Dedifferentiated amniotic fluid mesenchymal stem cell (primary cell): ENCODE data around the gene XCL2.

Experiments
- DNase-seq: peaks from one replicate; pipeline ENCODE4 v3.0.0-alpha.2; 2016; ENCODE audit errors: extremely low spot score

XCL2 gene

DNA sequence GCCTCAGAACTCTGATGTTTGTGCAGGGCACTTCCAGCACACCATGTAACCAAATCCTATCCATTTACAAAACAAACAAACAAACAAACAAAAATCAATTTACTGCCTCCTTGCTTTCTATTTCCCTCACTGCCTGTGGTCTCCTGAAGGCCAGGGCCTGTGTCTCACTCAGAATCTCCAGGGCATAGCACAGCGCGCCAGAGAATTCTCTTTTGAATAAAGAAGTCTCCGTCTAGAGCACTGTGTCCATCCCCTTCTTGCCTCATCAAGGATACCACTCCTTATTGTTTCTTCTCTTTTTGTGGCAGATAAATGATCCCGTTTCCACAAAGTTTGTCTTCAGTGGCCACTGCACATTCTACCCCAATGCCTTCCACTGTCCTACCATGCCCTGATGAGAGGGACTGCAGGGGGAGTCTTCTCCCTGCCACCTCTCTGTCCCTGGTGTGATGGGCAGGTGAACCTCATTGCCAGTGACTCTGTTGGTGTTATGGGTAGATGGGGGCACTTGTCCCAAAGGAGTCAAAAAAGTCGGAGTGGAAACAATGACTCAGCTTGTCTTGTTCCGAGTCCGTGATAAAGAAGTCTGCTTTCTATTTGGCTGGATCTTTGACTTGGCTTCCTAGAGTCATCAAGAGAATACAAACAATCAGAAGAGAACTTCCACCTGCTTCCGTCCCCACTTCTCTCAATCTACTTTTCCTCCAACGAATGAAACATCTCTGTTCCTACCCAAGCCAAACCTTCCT, 30.0 kb downstream of the XCL2 start:
- no peak for DNase-seq

DNA sequence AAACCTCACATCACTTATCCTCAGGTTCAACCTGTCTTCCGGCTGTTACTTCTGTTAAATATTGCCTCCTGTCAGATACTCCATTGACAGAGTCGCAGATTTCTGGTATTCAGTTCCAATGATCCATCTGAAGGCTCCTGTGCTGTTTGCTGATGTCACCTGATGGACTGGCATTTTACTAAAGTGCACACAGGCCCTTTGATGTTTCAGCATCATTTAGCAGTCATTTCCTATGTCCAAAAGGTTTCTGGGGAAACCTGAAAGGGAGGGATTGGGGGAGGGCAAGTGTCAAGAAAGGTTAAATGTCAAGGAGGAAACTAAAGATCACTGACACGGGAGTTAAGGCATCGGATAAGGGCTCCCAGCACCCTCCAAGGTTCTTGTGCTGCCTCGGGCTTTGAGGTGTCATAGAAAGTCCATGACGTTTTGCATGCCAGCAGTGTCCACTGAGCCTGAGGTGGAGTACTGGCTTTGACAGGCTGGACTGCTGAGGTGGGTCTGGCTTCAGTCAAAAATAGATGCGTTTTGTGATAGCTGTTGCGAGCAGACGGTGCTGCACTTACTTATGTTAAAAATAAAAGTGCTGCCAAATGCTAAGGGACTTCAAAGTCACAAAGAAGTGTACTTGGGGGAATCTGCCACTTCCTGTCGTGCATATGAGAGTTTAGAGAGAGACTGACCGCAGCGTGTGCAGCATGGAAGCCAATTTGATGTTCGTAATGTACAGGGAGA, 30.8 kb downstream of the XCL2 start:
- no peak for DNase-seq

DNA sequence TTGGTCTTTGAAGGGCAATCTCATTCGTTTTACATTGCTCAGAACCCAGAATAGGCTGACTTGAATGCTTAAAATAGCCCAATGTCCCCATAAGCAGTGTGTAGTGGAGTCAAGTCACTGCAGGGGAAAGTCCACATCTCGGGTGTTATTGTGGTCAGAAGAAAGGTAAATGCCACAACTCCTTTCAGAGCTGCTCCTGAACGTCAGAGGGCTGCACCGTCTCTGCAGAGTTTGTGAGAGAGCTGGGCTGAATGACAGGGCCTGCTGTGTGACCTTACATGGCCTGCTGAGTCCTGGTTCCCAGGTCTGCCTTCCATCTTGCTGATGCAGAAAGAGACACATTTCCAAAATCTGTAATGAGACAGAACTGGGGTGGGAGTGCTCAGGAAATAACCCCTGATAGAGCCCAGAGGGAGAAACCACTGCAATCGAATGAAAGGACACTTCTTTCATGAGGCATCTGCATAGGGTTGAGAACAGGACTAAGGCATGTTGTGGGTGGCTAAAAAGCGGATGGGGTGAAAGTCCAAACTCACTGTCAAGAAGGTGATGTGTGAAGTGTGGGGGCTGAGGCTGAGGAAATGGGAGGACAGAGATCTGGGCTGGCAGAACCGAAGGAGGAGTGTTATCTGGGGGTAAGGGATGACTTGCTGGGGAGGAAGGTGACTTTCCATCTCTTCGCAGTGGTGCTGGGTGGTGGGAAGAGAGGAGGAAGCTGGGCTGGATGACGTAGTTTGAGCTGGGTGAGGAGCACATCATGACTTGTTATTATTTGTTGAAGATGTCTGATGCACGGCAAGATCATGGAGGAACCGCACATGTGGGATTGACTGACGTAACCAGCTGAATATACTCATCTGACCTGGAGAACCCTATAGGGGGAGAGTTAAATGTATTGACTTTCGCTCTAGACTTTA, 33.7 kb downstream of the XCL2 start:
- no peak for DNase-seq

DNA sequence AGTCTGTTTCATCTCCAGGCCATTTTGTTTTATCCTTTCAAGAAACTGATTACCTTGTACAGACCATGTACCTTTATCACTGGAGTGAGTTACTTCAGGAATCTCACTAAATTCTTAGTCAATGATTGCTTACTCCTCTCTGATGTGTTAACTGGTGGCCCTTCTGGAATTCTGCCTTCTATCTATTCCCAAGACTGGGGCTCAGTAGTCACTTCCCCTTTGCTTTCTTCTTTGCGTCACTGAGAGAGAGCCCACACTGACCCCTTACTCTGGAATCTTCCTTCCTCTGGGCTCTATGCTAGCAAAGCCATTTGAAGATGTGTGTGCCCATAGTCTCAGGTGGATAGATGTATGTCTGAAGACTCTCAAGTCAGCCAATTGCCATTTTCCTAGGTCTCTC, 34.6 kb downstream of the XCL2 start:
- DNase-seq: no peak

DNA sequence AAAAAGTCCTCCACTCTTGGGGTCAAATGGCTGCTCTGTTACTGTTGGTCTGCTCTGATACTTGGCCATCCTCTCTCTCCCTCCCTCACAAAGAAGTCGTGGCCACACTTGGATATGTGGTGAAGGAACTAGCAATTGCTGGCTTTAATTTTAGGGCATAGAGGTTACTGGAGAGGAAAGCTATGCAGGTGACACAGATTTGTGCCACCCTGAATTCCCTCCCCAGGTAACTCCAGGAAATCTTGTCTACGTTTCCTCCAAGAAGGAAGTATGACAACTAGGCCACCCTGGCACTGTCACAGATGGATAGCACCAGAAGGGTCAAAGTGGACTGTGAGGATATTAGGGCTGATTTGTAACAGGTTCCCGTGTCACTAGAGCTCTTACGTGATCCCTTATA, 36.0 kb downstream of the XCL2 start:
- DNase-seq: no peak

DNA sequence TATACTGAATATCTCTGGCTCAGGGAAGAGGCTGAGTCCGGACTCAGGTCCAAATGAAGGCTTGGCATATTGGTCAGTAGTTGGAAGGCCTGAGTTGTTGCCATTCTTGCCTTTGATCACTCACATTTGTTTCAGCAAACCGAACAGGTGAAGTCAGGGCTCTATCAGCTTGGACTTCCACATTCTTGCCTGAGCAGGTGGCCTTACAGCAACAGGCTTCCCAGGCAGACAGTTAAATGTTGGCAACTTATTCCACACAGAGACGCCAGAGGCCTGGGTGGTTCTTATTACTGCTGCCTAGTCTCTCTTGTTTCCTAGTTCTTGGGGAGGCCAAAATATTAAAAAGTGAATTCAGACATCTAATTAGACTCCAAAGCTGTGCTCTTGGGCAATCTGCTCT, 36.6 kb downstream of the XCL2 start:
- no peak for DNase-seq

DNA sequence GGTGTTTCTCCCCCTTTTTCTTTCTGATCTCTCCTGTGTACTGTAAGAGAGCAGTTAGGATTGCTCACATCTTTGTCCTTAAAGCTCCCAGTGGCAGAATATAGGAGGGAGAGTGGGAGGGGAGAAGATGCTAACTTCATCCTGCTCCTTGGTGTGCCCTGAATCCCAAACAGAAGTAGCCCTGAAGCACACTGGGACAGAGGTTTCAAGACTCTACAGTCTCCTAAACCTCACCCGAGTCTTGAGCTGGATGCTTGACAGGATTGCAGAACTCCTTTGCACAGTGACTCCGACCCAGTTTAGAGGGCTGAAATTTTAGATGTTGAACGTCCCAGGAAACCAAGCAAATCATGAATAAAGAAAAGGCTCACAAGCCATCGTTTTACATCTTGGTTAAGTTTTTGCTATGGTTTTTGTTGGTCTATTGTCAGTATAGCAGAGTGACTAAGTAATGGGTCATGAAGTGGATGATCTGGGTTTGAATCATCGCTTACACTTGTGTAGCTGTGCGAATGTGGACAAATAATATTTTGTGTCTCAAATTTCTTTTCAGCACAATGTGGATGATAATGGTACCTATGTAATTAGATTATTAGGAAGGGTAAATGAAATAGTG, 37.5 kb downstream of the XCL2 start:
- peak; percentile 24 for DNase-seq

DNA sequence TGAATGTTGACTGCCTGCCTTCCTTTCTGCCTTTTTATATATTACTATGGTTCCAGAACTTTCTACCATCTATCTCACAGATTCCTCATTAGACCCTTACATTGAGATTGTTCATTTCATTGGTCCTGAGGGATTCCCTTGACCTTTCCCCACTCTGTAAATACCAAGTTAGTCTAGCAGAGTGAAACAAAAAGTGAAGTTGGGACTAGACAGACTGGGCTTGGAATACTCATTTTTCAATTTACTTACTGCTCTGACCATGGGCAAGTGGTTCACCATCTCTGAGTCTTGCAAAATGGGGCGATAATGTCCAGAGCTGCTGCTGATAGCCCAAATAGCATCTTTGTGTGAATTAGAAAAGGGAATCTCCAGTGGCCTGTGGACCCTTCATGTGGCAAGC, 38.8 kb downstream of the XCL2 start:
- no peak for DNase-seq

DNA sequence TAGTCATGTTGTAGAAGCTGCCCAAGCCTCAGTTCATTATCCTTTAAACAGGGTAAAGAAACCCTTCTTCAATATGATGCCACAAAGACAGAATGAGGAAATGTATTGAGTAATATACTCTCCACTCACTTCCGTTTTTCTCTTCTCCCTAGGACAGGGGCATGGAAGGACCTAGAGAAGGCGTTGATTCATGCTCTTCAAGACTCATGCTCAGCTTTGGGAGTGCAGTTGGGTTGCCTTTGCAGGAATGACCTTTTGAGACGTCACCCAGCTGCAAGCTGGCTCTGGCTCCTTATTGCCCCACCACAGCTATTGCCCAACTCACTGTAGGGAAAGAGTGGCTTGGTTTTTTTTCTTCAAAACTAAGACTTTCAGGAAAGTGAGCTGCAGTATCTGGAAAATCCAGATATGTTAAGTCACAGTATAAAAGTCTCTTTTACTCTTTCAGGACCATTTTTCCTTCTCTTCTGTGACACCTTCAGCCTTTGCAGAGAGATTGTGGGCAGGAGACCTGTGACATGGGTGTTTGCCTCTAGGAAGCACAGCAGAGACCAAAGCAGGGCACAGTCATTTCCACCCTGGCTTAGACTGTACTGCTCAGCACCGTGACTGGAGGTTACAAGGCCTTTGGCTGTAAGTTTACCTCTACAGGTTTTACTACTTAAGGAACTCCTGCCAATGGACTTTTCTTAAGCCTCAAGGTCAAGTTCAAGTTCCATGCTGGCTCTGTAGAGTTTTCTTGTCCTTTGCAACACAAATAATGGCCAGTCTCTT, 39.5 kb downstream of the XCL2 start:
- DNase-seq: no peak

DNA sequence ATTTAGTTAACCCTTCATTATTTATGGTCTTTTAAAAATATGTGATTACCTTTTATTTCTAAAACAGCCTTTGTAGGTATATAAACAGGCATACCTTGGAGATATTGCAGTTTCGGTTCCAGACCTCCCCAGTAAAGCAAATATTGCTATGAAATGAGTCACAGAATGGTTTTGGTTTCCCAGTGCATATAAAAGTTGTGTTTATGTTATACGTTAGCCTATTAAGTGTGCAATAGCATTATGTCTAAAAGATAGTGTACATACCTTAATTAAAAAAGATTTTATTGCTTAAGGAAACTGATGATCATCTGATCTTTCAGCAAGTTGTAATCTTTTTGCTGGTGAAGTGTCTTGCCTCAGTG, 44.1 kb downstream of the XCL2 start:
- no peak for DNase-seq

DNA sequence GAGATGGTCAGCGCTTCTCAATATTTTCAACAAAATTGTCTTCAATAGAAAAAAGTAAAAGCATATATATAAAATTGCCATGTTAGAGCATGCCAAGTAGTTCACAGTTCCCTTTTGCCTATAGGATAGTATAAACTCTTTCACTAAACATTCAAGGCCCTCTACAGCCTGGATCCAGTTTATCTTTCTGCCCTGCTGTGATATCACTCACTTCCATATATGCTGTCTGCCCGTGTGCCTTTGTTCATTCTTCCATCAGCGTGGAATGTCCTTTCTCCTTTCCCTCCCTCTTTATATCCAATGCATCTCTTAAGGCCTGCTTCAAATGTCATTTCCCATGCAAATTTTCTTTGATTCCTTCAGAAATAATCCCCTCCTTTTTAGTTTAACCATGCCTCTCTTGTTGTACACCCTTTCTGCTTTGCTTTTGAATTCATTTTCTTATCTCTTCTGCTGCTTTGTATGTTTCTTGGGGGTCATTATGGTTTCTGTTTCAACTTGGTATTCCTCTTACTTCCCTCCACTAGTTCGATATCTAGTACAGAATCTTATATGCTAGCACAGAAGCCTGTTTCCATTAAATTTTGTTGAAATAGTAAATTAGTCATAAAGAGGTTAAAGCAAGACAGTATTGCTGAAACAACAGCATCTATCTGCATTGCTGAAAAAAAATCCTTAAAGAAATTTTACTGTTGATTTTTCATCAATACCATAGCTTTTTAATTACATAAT, 44.7 kb downstream of the XCL2 start:
- no peak for DNase-seq

DNA sequence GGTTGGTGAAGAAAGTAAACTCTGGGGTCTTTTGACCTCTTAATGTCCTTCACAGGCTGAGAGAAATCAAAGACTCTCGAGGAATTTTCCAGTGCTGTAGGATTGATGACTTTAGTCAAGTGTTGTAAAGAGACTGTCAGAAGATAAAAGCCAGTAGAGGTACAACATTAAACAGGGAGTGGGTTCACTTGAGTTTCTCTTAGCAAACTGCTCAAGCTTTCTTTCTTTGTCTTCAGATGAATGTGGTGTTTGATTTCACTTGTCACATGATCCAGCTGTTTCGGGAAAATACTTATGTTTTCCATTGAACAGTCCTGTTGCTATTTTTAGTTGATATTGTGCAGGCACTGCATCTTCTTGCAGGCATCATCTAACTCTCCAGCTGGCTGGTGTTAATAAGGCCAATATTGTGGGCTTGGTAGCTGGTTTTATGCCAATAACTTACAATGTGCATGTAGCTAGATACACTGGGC, 45.6 kb downstream of the XCL2 start:
- peak; percentile 77 for DNase-seq

DNA sequence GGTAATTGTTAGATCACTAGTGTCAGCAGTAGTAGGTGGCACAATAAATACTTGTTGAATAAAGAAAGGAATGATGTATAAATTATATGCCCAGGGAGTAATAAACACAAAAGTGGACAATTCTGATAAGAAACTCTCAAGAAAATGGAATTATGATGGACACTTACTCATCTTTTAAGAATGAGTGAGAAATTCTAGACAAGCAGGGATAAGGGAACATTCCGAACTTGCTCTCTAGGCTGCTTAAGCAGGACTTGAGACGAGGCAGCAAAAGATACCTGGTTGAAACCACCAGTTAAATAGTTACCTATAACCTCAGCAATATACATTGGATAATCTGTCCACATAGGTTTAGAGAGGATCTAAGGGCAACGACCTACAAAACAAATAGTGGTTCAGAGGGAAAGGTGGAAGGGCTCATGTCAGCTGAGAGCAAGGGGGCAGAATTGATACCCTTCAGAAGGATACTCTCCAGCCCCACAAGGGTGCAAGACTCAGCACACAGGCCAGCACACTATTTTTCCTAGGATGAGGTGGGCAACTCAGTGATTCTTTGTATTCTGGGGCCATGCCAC, 46.3 kb downstream of the XCL2 start:
- DNase-seq: no peak

DNA sequence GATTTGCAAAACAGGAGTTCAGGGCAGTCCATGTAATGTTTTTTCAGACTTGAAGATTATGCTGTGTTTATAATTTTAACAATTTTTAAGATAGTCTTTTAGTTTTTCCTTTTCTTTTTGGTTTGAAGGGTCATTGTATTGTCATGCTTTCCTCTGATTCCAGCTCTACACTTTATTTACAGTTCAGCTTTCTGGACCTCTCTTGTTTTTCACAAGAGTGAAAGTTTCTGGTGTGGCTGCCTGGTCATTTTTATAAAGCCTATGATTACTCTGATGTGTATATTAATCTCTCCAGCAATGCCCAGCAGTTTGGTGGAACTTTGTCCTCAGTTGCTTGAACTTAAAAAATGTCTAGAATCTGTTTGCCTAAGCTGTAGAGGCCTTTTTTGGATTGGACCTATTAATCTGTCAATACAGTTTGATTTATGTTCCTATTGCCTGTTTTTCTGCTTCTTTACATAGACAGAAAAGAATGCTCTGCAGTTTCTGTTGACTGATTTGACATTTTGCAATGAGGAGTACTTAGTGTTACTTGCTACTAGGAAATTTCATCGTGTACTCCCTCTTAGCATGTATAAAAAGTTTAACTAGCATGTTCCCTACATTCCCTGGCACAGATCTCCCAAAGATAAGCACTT, 52.2 kb downstream of the XCL2 start:
- DNase-seq: no peak
